Epithelial cell of prostate (primary cell): ENCODE results near the gene PRKCA.
"Not testable (repeated sequence)": the region's sequence is repeated elsewhere in the genome, so short reads cannot be mapped to it uniquely, and the experiment has no call there.

Experiments
- DNase-seq: peaks from one replicate; pipeline ENCODE4 v3.0.0-alpha.2; 2011; ENCODE audit warnings: low read depth, low spot score
- H3K27ac ChIP-seq: fragments of 450-650 bp; 2 replicates; pipeline ENCODE4 v1.5.1; 2017; ENCODE audit warnings: mild to moderate bottlenecking

PRKCA gene

GRCh38 chr17:66684261-66684660 is 381.8 kb downstream of the PRKCA start:
- no peak for DNase-seq
- no peak overlapping the region for H3K27ac ChIP-seq

- no peak overlapping the region for H3K27ac ChIP-seq
- DNase-seq = no peak
Observed at GRCh38 chr17:66684731-66685130, 382.3 kb downstream of the PRKCA start.

GRCh38 chr17:66686601-66687000 is 384.2 kb downstream of the PRKCA start:
- H3K27ac ChIP-seq = no peak overlapping the region
- no peak for DNase-seq

- DNase-seq = no peak
- no peak overlapping the region for H3K27ac ChIP-seq
Observed at GRCh38 chr17:66687570-66688284, 385.3 kb downstream of the PRKCA start.

- no peak overlapping the region for H3K27ac ChIP-seq
- DNase-seq = no peak
Observed at GRCh38 chr17:66689221-66689620, 386.8 kb downstream of the PRKCA start.

- DNase-seq = no peak
Observed at GRCh38 chr17:66690166-66690565, 387.8 kb downstream of the PRKCA start.

GRCh38 chr17:66691644-66692420 is 389.4 kb downstream of the PRKCA start:
- H3K27ac ChIP-seq = no peak overlapping the region

More at GRCh38 chr17:66690166-66690565, 387.8 kb downstream of the PRKCA start:
- H3K27ac ChIP-seq = no peak overlapping the region

GRCh38 chr17:66692421-66692690 is 389.9 kb downstream of the PRKCA start:
- no peak overlapping the region for H3K27ac ChIP-seq
- no peak for DNase-seq

More at GRCh38 chr17:66691644-66692420, 389.4 kb downstream of the PRKCA start:
- DNase-seq = no peak

- no peak overlapping the region for H3K27ac ChIP-seq
- DNase-seq = no peak
Observed at GRCh38 chr17:66695098-66695497, 392.7 kb downstream of the PRKCA start.

GRCh38 chr17:66698270-66698669 is 395.9 kb downstream of the PRKCA start:
- no peak overlapping the region for H3K27ac ChIP-seq
- DNase-seq = no peak

GRCh38 chr17:66701462-66701861 is 399.0 kb downstream of the PRKCA start:
- no peak overlapping the region for H3K27ac ChIP-seq
- no peak for DNase-seq

- peak; percentile 57 for DNase-seq
- peak overlapping the region; percentile 34 for H3K27ac ChIP-seq
Observed at GRCh38 chr17:66702106-66702936, 399.9 kb downstream of the PRKCA start.

- no peak for DNase-seq
- no peak overlapping the region for H3K27ac ChIP-seq
Observed at GRCh38 chr17:66704858-66705520, 402.6 kb downstream of the PRKCA start.

GRCh38 chr17:66706851-66707450 is 404.5 kb downstream of the PRKCA start:
- no peak for DNase-seq
- H3K27ac ChIP-seq = no peak overlapping the region

GRCh38 chr17:66711401-66711800 is 409.0 kb downstream of the PRKCA start:
- DNase-seq = no peak
- H3K27ac ChIP-seq = no peak overlapping the region

- H3K27ac ChIP-seq = no peak overlapping the region
- no peak for DNase-seq
Observed at GRCh38 chr17:66711881-66712321, 409.5 kb downstream of the PRKCA start.

GRCh38 chr17:66712453-66712852 is 410.0 kb downstream of the PRKCA start:
- no peak for DNase-seq
- no peak overlapping the region for H3K27ac ChIP-seq

GRCh38 chr17:66713021-66713532 is 410.7 kb downstream of the PRKCA start:
- DNase-seq = not testable (repeated sequence)

GRCh38 chr17:66713533-66714042 is 411.2 kb downstream of the PRKCA start:
- DNase-seq = no peak
- no peak overlapping the region for H3K27ac ChIP-seq

More at GRCh38 chr17:66713021-66713532, 410.7 kb downstream of the PRKCA start:
- not testable (repeated sequence) for H3K27ac ChIP-seq
